ENCODE data around the gene SNX27.

The SNX27 gene

DNA sequence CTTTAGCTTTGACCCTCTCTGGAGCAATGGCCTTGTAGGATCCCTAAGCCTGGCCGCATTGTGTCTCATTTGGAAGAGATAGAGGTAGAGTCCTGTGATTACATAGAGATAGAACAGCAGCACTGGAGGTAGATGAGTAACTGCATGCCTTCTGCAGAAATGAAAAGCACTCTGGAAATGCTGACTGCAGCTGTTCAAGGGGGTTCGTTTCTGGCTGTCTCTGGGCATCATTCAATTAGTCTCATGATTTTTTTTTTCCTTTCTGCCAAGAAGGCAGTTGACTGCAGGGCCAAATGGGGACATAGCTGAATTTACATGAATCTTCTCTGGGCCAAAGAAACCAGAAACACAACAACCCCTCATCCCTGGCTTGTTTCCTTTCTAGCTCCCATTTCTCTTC is 28.1 kb upstream of the SNX27 start:
- WGBS (ENCODE audit: insufficient coverage), result 96% methylated on average over 2 of the region's 2 CpGs
- ChIA-PET POLR2A (interaction anchor here (0.5 kb wide), 1 partner anchor 168 kb away, joined by 3 read pairs; no protein-coding TSS in a partner anchor), CTCF (interaction anchor here (1.5 kb wide), 1 partner anchor 10 kb away, joined by 4 read pairs; no protein-coding TSS in a partner anchor)
- Histone ChIP-seq H3K4me3 (ENCODE audit: control insufficient read depth in 1 of 7, extremely low read depth in 1 of 7, insufficient read depth in 4 of 7, low read depth in 2 of 7, low read length in 6 of 7) (no peak overlapping the region), H3K4me1 (ENCODE audit: control extremely low read depth in 1 of 4, control insufficient read depth in 4 of 4, insufficient read depth in 4 of 4, low read length in 3 of 4) (peaks cover 0 to 11% (median 6%) of the 10 kb centered on the region in 4 experiments), H3K27me3 (replicated peaks in 2 of 5; ENCODE audit: control insufficient read depth in 4 of 5, insufficient read depth in 5 of 5, low read length in 4 of 5) (no peaks in the 10 kb centered on the region), H3K9me3 (ENCODE audit: control extremely low read depth in 1 of 5, control insufficient read depth in 4 of 5, insufficient read depth in 2 of 5, low read depth in 1 of 5, low read length in 4 of 5) (no peaks in the 10 kb centered on the region), H3K36me3 (ENCODE audit: control insufficient read depth in 4 of 4, insufficient read depth in 4 of 4, low read length in 3 of 4) (no peaks in the 10 kb centered on the region), H3K27ac (ENCODE audit: insufficient read depth in 1 of 2, low read depth in 1 of 2, low read length in 2 of 2, poor library complexity in 1 of 2, severe bottlenecking in 2 of 2) (no peak overlapping the region)
- DNase-seq, result no peak

DNA sequence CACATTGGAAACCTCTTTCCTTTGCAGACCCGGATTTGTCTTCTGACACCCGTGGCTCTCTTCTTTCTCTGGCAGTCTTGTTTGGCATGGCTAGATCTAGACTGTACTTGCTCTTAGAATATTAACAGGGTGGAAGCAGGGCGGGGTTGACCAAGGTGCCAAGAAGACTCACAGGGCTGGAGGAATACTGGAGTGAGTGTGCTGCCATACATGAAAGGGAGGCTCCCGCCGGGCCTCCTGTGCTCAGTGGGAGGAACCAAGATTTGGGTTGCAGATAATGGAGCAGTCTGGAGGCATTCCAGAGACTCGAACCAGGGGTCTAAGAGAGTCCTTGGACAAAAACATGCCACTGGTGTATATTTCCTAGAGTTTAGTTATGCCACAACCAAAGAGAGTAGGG is 27.6 kb upstream of the SNX27 start:
- H3K27me3 ChIP-seq (replicated peaks in 2 of 5; ENCODE audit: control insufficient read depth in 4 of 5, insufficient read depth in 5 of 5, low read length in 4 of 5), result no peaks in the 10 kb centered on the region
- no peak overlapping the region for H3K27ac ChIP-seq (ENCODE audit: insufficient read depth in 1 of 2, low read depth in 1 of 2, low read length in 2 of 2, poor library complexity in 1 of 2, severe bottlenecking in 2 of 2)
- no peak overlapping the region for H3K4me3 ChIP-seq (ENCODE audit: control insufficient read depth in 1 of 7, extremely low read depth in 1 of 7, insufficient read depth in 4 of 7, low read depth in 2 of 7, low read length in 6 of 7)
- ChIA-PET POLR2A (interaction anchor here (0.5 kb wide), 1 partner anchor 169 kb away, joined by 3 read pairs; no protein-coding TSS in a partner anchor), CTCF (interaction anchor here (1.9 kb wide), 1 partner anchor 13 kb away, joined by 5 read pairs; no protein-coding TSS in a partner anchor)
- peaks cover 0 to 11% (median 6%) of the 10 kb centered on the region in 4 experiments for H3K4me1 ChIP-seq (ENCODE audit: control extremely low read depth in 1 of 4, control insufficient read depth in 4 of 4, insufficient read depth in 4 of 4, low read length in 3 of 4)
- DNase-seq, result no peak
- no peaks in the 10 kb centered on the region for H3K9me3 ChIP-seq (ENCODE audit: control extremely low read depth in 1 of 5, control insufficient read depth in 4 of 5, insufficient read depth in 2 of 5, low read depth in 1 of 5, low read length in 4 of 5)
- WGBS (ENCODE audit: insufficient coverage), result 96% methylated on average over 5 of the region's 6 CpGs
- no peaks in the 10 kb centered on the region for H3K36me3 ChIP-seq (ENCODE audit: control insufficient read depth in 4 of 4, insufficient read depth in 4 of 4, low read length in 3 of 4)

DNA sequence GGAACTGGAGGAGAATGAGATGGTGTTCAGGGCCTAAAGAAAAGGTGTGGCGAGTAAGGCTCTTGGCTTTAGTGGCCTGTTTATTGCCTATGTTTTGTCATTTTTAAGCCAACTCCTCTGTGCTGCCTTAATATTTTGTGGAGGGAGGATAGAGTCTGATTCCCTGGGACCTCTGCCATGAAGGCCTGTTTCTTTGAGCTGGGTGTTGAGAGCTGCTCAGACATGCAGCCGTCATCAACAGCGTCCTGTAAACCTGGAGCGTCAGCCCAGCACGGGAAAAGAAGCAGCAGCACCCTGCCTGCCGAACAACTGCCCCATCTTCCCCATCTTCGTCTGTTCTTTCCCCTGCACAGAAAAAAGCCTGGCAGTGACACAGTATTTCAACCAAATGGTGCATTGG is 27.1 kb upstream of the SNX27 start:
- WGBS (ENCODE audit: insufficient coverage), result 92% methylated on average over 7 of the region's 7 CpGs
- POLR2A ChIA-PET, result no interaction called here

DNA sequence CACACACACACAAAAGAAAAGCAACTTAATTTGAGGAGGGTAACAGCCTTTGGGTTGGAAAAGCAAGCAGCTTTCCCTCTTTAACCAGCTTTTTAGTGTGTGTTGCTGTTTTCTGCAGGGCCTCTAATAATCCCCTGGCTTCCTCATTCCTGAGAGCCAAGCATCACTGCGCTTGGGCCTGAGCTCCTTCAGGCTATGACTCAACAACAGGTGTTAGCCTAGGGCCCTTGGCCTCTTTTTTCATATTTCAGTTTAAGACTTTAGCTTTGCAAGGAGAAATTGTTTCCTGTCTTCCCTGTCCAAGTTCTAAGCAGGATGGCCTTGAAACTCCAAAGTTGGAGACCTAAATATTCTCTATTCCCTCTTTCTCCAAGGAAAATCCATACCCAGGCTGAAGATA is 26.2 kb upstream of the SNX27 start:
- Histone ChIP-seq H3K9me3 (ENCODE audit: control extremely low read depth in 1 of 5, control insufficient read depth in 4 of 5, insufficient read depth in 2 of 5, low read depth in 1 of 5, low read length in 4 of 5) (peaks cover 0 to 1% (median 0%) of the 10 kb centered on the region in 5 experiments), H3K36me3 (ENCODE audit: control insufficient read depth in 4 of 4, insufficient read depth in 4 of 4, low read length in 3 of 4) (no peaks in the 10 kb centered on the region), H3K4me3 (ENCODE audit: control insufficient read depth in 1 of 7, extremely low read depth in 1 of 7, insufficient read depth in 4 of 7, low read depth in 2 of 7, low read length in 6 of 7) (no peak overlapping the region), H3K27me3 (replicated peaks in 2 of 5; ENCODE audit: control insufficient read depth in 4 of 5, insufficient read depth in 5 of 5, low read length in 4 of 5) (no peaks in the 10 kb centered on the region), H3K4me1 (ENCODE audit: control extremely low read depth in 1 of 4, control insufficient read depth in 4 of 4, insufficient read depth in 4 of 4, low read length in 3 of 4) (peaks cover 0 to 11% (median 6%) of the 10 kb centered on the region in 4 experiments), H3K27ac (ENCODE audit: insufficient read depth in 1 of 2, low read depth in 1 of 2, low read length in 2 of 2, poor library complexity in 1 of 2, severe bottlenecking in 2 of 2) (no peak overlapping the region)
- CTCF ChIA-PET, result interaction anchor here (1.4 to 1.9 kb wide), 2 partner anchors 9 to 11 kb away, joined by 5 to 6 read pairs; no protein-coding TSS in a partner anchor
- POLR2A ChIA-PET, result interaction anchor here (0.7 kb wide), 1 partner anchor 13 kb away, joined by 3 read pairs; no protein-coding TSS in a partner anchor
- WGBS (ENCODE audit: insufficient coverage), result 50% methylated on average over 1 of the region's 1 CpG
- peak; percentile 29 to 78 (median 72) for DNase-seq

More for the DNA sequence above, 27.1 kb upstream of the SNX27 start:
- CTCF ChIA-PET, result interaction anchor here (1.4 to 1.9 kb wide), 2 partner anchors 10 to 12 kb away, joined by 5 to 6 read pairs; no protein-coding TSS in a partner anchor
- no peak for DNase-seq
- H3K4me3 ChIP-seq (ENCODE audit: control insufficient read depth in 1 of 7, extremely low read depth in 1 of 7, insufficient read depth in 4 of 7, low read depth in 2 of 7, low read length in 6 of 7), result no peak overlapping the region
- H3K9me3 ChIP-seq (ENCODE audit: control extremely low read depth in 1 of 5, control insufficient read depth in 4 of 5, insufficient read depth in 2 of 5, low read depth in 1 of 5, low read length in 4 of 5), result no peaks in the 10 kb centered on the region
- no peak overlapping the region for H3K27ac ChIP-seq (ENCODE audit: insufficient read depth in 1 of 2, low read depth in 1 of 2, low read length in 2 of 2, poor library complexity in 1 of 2, severe bottlenecking in 2 of 2)
- peaks cover 0 to 11% (median 6%) of the 10 kb centered on the region in 4 experiments for H3K4me1 ChIP-seq (ENCODE audit: control extremely low read depth in 1 of 4, control insufficient read depth in 4 of 4, insufficient read depth in 4 of 4, low read length in 3 of 4)
- H3K27me3 ChIP-seq (replicated peaks in 2 of 5; ENCODE audit: control insufficient read depth in 4 of 5, insufficient read depth in 5 of 5, low read length in 4 of 5), result no peaks in the 10 kb centered on the region
- H3K36me3 ChIP-seq (ENCODE audit: control insufficient read depth in 4 of 4, insufficient read depth in 4 of 4, low read length in 3 of 4), result no peaks in the 10 kb centered on the region

DNA sequence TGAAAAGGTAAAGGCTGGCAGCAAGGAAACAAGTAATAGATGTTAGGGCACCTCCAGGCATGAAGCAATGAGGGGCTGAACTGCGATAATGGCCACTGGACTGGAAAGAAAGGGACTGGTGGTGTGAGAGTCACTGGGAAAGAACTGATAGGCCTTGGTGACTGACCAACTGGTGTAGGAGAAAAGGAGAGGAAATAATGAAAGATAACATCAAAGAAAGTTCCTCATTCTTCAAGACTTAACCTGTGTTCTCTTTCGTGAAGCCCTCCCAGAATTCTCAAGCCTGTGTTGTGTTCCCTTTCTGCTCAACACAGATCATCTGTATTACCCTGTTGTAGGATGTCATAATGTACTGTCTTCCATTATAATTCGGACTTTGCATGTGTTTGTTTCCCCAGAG is 20.9 kb upstream of the SNX27 start:
- H3K4me1 ChIP-seq (ENCODE audit: control extremely low read depth in 1 of 4, control insufficient read depth in 4 of 4, insufficient read depth in 4 of 4, low read length in 3 of 4), result peaks cover 0 to 14% (median 6%) of the 10 kb centered on the region in 4 experiments
- CTCF ChIA-PET, result interaction anchor here (0.8 to 1.0 kb wide), 2 partner anchors 27 to 144 kb away, joined by 3 read pairs; no protein-coding TSS in a partner anchor
- H3K4me3 ChIP-seq (ENCODE audit: control insufficient read depth in 1 of 7, extremely low read depth in 1 of 7, insufficient read depth in 4 of 7, low read depth in 2 of 7, low read length in 6 of 7), result no peak overlapping the region
- no peaks in the 10 kb centered on the region for H3K27me3 ChIP-seq (replicated peaks in 2 of 5; ENCODE audit: control insufficient read depth in 4 of 5, insufficient read depth in 5 of 5, low read length in 4 of 5)
- peaks cover 0 to 8% (median 5%) of the 10 kb centered on the region in 5 experiments for H3K9me3 ChIP-seq (ENCODE audit: control extremely low read depth in 1 of 5, control insufficient read depth in 4 of 5, insufficient read depth in 2 of 5, low read depth in 1 of 5, low read length in 4 of 5)
- 72% methylated on average over 3 of the region's 3 CpGs for WGBS (ENCODE audit: insufficient coverage)
- no peak overlapping the region for H3K27ac ChIP-seq (ENCODE audit: insufficient read depth in 1 of 2, low read depth in 1 of 2, low read length in 2 of 2, poor library complexity in 1 of 2, severe bottlenecking in 2 of 2)
- H3K36me3 ChIP-seq (ENCODE audit: control insufficient read depth in 4 of 4, insufficient read depth in 4 of 4, low read length in 3 of 4), result no peaks in the 10 kb centered on the region
- POLR2A ChIA-PET, result no interaction called here
- no peak for DNase-seq

DNA sequence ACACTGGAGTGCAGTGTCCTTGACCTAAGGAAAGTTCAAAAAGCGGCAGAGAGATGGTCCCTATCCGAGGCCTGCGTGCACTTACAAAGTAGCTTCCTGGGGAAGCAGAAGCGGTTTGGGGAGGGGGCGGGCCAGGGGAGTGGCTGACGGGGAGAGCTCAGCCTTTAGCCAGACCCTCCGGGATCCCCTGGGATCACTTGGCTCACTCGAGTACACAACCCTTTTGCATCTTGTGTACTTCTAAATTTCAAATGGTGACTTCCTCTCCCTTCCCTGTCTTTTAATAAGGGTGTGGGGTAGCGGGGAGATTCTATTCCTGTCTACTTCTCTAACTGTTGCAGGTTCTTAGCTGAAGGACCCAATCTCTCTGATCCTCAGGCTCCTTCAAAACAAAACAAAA is 18.1 kb upstream of the SNX27 start:
- 0% methylated on average over 2 of the region's 9 CpGs for WGBS (ENCODE audit: insufficient coverage)

DNA sequence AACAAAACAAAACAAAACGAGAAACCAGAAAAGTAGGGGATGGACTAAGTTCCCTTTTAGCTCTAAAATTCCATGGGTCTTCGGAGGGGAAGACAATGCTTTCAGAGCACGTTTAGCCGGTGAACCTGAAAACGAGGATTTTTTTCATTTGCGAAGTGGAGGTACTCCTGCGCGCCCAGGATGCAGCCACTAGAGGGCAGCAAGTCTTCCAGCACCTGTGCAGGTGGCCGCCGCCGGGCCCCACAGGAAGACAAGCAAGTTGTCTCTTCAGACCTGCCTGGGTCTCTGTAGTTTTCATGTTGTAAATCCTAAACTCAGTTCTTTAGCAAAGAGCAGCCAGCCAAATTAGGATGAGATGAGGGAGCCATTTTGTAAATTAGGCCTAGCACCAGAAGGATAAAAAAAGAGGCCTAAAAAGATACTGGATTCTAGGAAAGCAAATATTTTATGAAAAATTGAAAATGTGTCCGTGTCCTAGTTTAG is 17.7 kb upstream of the SNX27 start:
- Histone ChIP-seq H3K4me3 (ENCODE audit: control insufficient read depth in 1 of 7, extremely low read depth in 1 of 7, insufficient read depth in 4 of 7, low read depth in 2 of 7, low read length in 6 of 7) (peak overlapping the region in 5 of 7 experiments; percentile 49 to 71 (median 68)), H3K36me3 (ENCODE audit: control insufficient read depth in 4 of 4, insufficient read depth in 4 of 4, low read length in 3 of 4) (no peaks in the 10 kb centered on the region), H3K27ac (ENCODE audit: insufficient read depth in 1 of 2, low read depth in 1 of 2, low read length in 2 of 2, poor library complexity in 1 of 2, severe bottlenecking in 2 of 2) (no peak overlapping the region), H3K9me3 (ENCODE audit: control extremely low read depth in 1 of 5, control insufficient read depth in 4 of 5, insufficient read depth in 2 of 5, low read depth in 1 of 5, low read length in 4 of 5) (peaks cover 0 to 8% (median 5%) of the 10 kb centered on the region in 5 experiments), H3K27me3 (replicated peaks in 2 of 5; ENCODE audit: control insufficient read depth in 4 of 5, insufficient read depth in 5 of 5, low read length in 4 of 5) (no peaks in the 10 kb centered on the region), H3K4me1 (ENCODE audit: control extremely low read depth in 1 of 4, control insufficient read depth in 4 of 4, insufficient read depth in 4 of 4, low read length in 3 of 4) (peaks cover 0 to 10% (median 5%) of the 10 kb centered on the region in 4 experiments)
- ChIA-PET POLR2A (interaction anchor here (0.6 kb wide), 1 partner anchor 293 kb away, joined by 5 read pairs; no protein-coding TSS in a partner anchor), CTCF (interaction anchor here (0.6 to 2.7 kb wide), 24 partner anchors 9 to 290 kb away, joined by 3 to 8 read pairs (median 3); partner anchors contain the start of genes SNX27 and TUFT1)
- 11% methylated on average over 9 of the region's 12 CpGs for WGBS (ENCODE audit: insufficient coverage)
- peak; percentile 79 to 82 (median 81) for DNase-seq

More for the DNA sequence above, 18.1 kb upstream of the SNX27 start:
- Histone ChIP-seq H3K36me3 (ENCODE audit: control insufficient read depth in 4 of 4, insufficient read depth in 4 of 4, low read length in 3 of 4) (no peaks in the 10 kb centered on the region), H3K4me1 (ENCODE audit: control extremely low read depth in 1 of 4, control insufficient read depth in 4 of 4, insufficient read depth in 4 of 4, low read length in 3 of 4) (peaks cover 0 to 10% (median 5%) of the 10 kb centered on the region in 4 experiments), H3K27me3 (replicated peaks in 2 of 5; ENCODE audit: control insufficient read depth in 4 of 5, insufficient read depth in 5 of 5, low read length in 4 of 5) (no peaks in the 10 kb centered on the region), H3K9me3 (ENCODE audit: control extremely low read depth in 1 of 5, control insufficient read depth in 4 of 5, insufficient read depth in 2 of 5, low read depth in 1 of 5, low read length in 4 of 5) (peaks cover 0 to 8% (median 5%) of the 10 kb centered on the region in 5 experiments), H3K27ac (ENCODE audit: insufficient read depth in 1 of 2, low read depth in 1 of 2, low read length in 2 of 2, poor library complexity in 1 of 2, severe bottlenecking in 2 of 2) (no peak overlapping the region), H3K4me3 (ENCODE audit: control insufficient read depth in 1 of 7, extremely low read depth in 1 of 7, insufficient read depth in 4 of 7, low read depth in 2 of 7, low read length in 6 of 7) (peak overlapping the region in 5 of 7 experiments; percentile 49 to 71 (median 68))
- CTCF ChIA-PET, result interaction anchor here (0.6 to 2.7 kb wide), 22 partner anchors 8 to 150 kb away, joined by 3 to 8 read pairs (median 4); partner anchors contain the start of genes SNX27 and TUFT1
- POLR2A ChIA-PET, result interaction anchor here (0.6 kb wide), 1 partner anchor 293 kb away, joined by 5 read pairs; no protein-coding TSS in a partner anchor
- DNase-seq, result peak in 1 of 3 donors; percentile 62

Data from common myeloid progenitor, CD34-positive (primary cell).